ENCODE data around the gene CDC42EP4. TPM values are rescaled to one million over a fixed set of nuclear protein-coding genes. Genes with fewer than 3 reads are reported as not detected.

The CDC42EP4 gene
- polyA plus RNA-seq, 1 donor from 2014 or later: 19.4 TPM

DNA sequence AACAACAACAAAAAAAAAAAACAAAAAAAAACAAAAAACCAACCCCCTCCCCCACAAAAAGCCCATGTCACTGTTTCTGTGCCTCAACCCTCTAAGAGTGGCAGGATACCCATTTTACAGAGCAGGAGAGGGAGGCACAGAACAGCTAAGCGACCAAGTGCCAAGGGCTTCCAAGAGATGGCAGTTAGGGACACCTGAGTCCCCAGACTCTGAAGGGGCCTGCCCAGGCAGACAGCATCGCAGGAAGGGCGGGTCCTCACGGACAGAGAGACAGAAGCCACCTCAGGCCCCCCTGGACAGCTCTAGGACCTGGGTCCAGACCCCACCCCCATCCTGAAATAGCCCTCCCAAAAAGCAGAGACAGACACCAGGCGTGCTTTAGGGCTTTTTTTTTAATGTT is 28.6 kb downstream of the CDC42EP4 start:
- no peak overlapping the region for H3K4me2 ChIP-seq (ENCODE audit: low read length)
- no peak overlapping the region for H3K27ac ChIP-seq (ENCODE audit: low read length)
- no peaks in the 10 kb centered on the region for H3K9me3 ChIP-seq (ENCODE audit: low read length)
- no peaks in the 10 kb centered on the region for H4K20me1 ChIP-seq (ENCODE audit: insufficient read depth)
- H3K36me3 ChIP-seq (ENCODE audit: insufficient read depth, low read length): no peaks in the 10 kb centered on the region
- H2AFZ ChIP-seq (ENCODE audit: low read depth, low read length): no peak overlapping the region
- H3K9me2 ChIP-seq (ENCODE audit: insufficient read depth, low read length): no peaks in the 10 kb centered on the region
- H3K4me3 ChIP-seq (ENCODE audit: low read length): no peak overlapping the region
- TF ChIP-seq EZH2 (IDR thresholded peaks at IDR 0.05; ENCODE audit: borderline replicate concordance, insufficient read depth, low read length, poor library complexity, severe bottlenecking) (no peak), MXI1 (conservative IDR thresholded peaks at IDR 0.05; ENCODE audit: poor library complexity, severe bottlenecking) (no peak), POLR2AphosphoS5 (IDR thresholded peaks at IDR 0.05) (no peak), EP300 (conservative IDR thresholded peaks at IDR 0.05; ENCODE audit: poor library complexity, severe bottlenecking) (no peak), REST (IDR thresholded peaks at IDR 0.05; ENCODE audit: borderline replicate concordance) (no peak), TAF1 (IDR thresholded peaks at IDR 0.05; ENCODE audit: low read depth) (no peak), RAD21 (conservative IDR thresholded peaks at IDR 0.05) (no peak), SMC3 (conservative IDR thresholded peaks at IDR 0.05; ENCODE audit: poor library complexity) (no peak)
- TF ChIP-seq, protein P1, sequence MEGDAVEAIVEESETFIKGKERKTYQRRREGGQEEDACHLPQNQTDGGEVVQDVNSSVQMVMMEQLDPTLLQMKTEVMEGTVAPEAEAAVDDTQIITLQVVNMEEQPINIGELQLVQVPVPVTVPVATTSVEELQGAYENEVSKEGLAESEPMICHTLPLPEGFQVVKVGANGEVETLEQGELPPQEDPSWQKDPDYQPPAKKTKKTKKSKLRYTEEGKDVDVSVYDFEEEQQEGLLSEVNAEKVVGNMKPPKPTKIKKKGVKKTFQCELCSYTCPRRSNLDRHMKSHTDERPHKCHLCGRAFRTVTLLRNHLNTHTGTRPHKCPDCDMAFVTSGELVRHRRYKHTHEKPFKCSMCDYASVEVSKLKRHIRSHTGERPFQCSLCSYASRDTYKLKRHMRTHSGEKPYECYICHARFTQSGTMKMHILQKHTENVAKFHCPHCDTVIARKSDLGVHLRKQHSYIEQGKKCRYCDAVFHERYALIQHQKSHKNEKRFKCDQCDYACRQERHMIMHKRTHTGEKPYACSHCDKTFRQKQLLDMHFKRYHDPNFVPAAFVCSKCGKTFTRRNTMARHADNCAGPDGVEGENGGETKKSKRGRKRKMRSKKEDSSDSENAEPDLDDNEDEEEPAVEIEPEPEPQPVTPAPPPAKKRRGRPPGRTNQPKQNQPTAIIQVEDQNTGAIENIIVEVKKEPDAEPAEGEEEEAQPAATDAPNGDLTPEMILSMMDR (IDR thresholded peaks at IDR 0.05; ENCODE audit: poor library complexity, severe bottlenecking): no peak
- no peaks in the 10 kb centered on the region for H3K79me2 ChIP-seq (replicated peaks; ENCODE audit: insufficient read depth, low read length)
- H3K9ac ChIP-seq (ENCODE audit: low read length): no peak overlapping the region
- H3F3A ChIP-seq (ENCODE audit: insufficient read depth, low read length, poor library complexity, severe bottlenecking): no peaks in the 10 kb centered on the region
- no peaks in the 10 kb centered on the region for H3K27me3 ChIP-seq (ENCODE audit: insufficient read depth, low read depth, low read length)

DNA sequence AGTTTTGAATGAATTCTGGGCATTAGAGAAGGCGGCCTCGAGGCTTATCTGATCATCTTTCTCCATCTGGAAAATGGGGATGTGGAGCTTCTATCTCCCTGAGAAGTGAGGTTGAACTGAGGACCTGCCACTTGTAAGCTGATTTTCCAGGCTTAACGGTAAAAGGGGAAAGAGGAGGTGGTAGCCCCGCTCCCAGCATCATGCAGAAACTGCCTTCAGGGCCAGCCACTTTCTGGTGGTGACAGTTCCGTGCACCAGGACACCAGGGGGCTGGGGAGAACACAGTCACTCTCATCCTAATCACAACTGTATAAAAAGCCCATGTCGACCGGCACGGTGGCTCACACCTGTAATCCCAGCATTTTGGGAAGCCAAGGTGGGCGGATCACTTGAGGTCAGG is 29.2 kb downstream of the CDC42EP4 start:
- no peak for TF ChIP-seq EP300 (conservative IDR thresholded peaks at IDR 0.05; ENCODE audit: poor library complexity, severe bottlenecking)
- TF ChIP-seq, protein P1 (IDR thresholded peaks at IDR 0.05; ENCODE audit: poor library complexity, severe bottlenecking): no peak
- no peak for TF ChIP-seq EZH2 (IDR thresholded peaks at IDR 0.05; ENCODE audit: borderline replicate concordance, insufficient read depth, low read length, poor library complexity, severe bottlenecking)
- no peak for TF ChIP-seq MXI1 (conservative IDR thresholded peaks at IDR 0.05; ENCODE audit: poor library complexity, severe bottlenecking)
- no peak for TF ChIP-seq POLR2AphosphoS5 (IDR thresholded peaks at IDR 0.05)
- no peak for TF ChIP-seq REST (IDR thresholded peaks at IDR 0.05; ENCODE audit: borderline replicate concordance)
- no peak for TF ChIP-seq RAD21 (conservative IDR thresholded peaks at IDR 0.05)
- no peak for TF ChIP-seq SMC3 (conservative IDR thresholded peaks at IDR 0.05; ENCODE audit: poor library complexity)
- TF ChIP-seq TAF1 (IDR thresholded peaks at IDR 0.05; ENCODE audit: low read depth): no peak
- Histone ChIP-seq H3K27ac (ENCODE audit: low read length) (no peak overlapping the region), H3K4me2 (ENCODE audit: low read length) (no peak overlapping the region), H3K4me3 (ENCODE audit: low read length) (no peak overlapping the region), H3K79me2 (replicated peaks; ENCODE audit: insufficient read depth, low read length) (no peaks in the 10 kb centered on the region), H3K9me3 (ENCODE audit: low read length) (no peaks in the 10 kb centered on the region), H4K20me1 (ENCODE audit: insufficient read depth) (no peaks in the 10 kb centered on the region), H3F3A (ENCODE audit: insufficient read depth, low read length, poor library complexity, severe bottlenecking) (no peaks in the 10 kb centered on the region), H3K36me3 (ENCODE audit: insufficient read depth, low read length) (no peaks in the 10 kb centered on the region), H2AFZ (ENCODE audit: low read depth, low read length) (no peak overlapping the region), H3K27me3 (ENCODE audit: insufficient read depth, low read depth, low read length) (no peaks in the 10 kb centered on the region), H3K9ac (ENCODE audit: low read length) (no peak overlapping the region), H3K9me2 (ENCODE audit: insufficient read depth, low read length) (no peaks in the 10 kb centered on the region)

Measured in neural cell (in vitro differentiated cells).